Measurements from ENCODE around the gene INPPL1.
"Not testable (repeated sequence)": the region's sequence is repeated elsewhere in the genome, so short reads cannot be mapped to it uniquely, and the experiment has no call there.

Gene INPPL1

DNA sequence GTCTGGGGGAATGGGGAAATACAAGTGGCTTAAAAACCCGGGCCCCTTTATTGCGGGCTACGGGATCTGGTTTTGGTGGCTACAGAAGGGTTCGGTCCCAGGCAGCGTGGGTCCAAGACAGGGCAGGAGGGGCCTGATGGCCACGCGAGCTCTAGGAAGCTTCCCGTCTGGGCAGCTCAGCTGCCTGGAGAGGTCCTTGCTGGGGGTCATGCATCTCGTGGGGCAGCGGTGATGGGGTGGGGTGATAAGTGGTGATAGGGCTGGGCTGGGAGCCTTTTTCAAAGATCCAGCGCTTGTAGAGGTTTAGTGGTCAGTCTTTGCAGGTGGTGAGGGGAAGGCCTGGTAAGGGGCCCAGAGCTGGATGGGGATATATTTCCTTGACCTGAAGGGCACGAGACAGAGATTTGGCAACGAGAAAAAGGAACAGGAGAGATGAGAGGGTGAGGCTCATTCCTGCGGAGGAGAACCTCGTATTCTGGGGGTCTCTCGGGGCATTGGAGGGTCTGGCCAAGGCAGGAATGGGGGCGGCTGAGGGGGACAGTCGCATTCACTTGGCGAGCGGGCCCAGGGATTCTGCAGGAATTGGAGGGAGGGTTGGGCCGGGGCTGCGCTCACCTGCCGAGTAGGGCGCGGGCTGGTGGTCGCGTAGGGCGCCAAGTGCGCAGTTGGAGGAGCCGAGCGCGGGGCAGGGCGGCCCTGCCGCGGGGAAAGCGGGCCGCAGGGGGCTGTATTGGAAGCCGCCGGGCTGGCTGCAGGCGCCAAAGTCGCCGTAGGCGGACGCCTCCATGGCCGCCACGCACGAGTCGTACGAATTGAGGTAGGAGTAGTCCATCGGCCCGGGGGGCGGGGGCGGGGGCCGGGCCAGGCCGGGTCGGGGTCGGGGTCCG is 18.8 kb downstream of the INPPL1 start:
- in situ Hi-C loops (cut with MboI; ENCODE audit: low sequenced_read_pairs): no loop called here

DNA sequence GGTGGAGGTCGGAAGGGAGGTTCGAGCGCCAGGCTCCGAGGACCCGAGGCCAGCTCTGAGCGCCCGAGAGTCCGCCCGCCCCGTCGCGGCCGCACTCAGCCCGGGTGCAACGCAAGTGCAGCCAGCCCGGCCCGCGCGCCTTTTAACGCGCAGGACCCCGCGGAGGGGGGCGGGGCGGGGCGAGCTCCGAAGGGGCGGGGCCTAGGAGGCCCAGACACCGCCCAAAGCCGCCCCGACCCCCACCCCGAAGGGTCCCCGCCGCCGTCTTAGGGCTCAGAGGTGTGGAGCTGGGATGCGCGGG is 19.4 kb downstream of the INPPL1 start, which contains the start of gene PHOX2A:
TSS of gene PHOX2A (minus strand) at position 117 of the 301 bp plus-strand sequence. CDS start 172 bp downstream, outside the sequence.
- in situ Hi-C loops (cut with MboI; ENCODE audit: low sequenced_read_pairs): no loop called here

DNA sequence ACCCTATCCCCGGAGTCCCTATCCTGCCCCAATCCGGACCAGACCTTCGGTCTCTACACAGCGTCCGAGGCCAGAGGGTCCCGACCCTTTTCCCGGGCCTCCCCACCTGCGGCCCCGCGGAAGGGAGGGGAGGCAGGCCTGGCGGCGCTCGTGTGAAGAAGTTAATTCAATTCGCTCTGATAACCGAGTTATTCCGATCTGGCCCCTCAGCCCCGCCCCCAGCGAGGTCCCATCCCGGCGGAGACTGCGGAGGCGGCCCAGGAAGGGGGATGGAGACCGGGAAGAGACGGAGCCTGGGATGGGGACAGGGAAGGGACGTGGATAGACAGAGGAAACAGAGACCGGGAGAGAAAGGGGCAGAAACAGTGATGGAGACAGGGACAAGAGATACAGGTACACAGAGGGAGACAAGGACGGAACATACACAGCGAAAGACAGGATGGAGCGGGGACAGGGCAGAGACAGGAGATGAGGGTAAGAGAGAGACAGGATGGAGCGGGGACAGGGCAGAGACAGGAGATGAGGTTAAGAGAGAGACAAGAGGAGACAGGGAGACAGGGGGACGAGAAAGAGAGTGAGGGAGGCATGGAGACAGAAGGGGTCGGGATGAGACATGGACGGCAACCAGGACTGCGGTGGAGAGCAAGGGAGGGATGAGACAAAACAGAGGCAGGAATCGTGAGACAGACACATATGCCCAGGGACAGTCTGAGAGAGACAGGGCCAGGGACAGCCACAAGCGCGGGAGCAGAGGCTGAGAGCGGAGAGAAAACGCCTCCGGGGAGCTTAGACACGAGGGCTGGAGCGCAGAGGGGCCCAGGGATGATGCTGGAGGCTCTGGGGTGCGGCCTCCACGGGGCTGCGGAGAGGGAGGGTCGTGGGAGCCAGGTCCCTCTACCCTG is 20.0 kb downstream of the INPPL1 start:
- in situ Hi-C loops (cut with MboI; ENCODE audit: low sequenced_read_pairs): no loop called here

DNA sequence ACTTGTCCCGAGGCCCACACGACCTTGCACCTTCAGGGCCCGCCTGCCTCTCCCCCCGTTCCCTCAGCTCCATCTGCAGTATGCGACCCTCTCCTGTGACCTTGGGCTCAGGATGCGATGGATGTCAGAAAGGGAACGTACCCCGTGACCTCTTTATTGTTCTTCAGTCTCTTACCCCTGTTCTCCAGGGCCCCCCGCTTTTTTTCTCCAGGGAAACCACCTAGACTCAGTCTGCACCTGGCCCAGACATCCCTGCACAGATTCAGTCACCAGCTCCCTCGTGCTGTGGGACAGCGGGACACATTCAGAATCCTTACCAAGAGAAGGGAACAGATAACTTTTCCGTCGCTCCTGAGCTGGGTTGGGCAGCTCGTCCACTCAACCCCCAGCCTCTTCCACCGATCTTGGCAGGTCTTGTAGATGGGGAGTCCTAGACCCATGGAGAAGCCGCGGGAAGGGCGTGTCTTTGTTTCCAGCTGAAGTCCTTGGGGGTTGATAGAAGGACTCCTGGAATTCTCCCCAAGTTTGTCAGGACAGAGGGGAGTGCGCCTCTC is 20.8 kb downstream of the INPPL1 start:
- in situ Hi-C loops (cut with MboI; ENCODE audit: low sequenced_read_pairs): no loop called here

DNA sequence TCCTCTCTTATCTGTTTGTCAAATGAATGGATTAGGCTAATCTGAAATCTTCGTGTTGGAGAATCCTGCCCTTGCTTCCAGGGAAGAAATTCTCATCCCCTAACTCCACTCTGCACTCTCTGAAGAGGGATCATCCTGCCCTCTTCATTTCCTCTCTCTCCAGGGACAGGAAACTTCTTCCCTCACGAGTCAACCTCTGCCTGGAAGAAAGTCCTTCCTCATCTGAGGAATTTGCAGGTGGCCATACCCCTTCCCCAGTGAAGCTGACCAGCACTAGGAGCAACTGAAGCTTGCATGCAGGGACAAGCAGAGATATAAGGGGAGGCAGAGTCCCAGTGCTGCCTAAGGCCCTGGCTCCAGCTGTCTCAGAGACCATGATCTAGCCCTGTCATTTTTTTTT is 23.0 kb downstream of the INPPL1 start:
- in situ Hi-C loops (cut with MboI; ENCODE audit: low sequenced_read_pairs): no loop called here

DNA sequence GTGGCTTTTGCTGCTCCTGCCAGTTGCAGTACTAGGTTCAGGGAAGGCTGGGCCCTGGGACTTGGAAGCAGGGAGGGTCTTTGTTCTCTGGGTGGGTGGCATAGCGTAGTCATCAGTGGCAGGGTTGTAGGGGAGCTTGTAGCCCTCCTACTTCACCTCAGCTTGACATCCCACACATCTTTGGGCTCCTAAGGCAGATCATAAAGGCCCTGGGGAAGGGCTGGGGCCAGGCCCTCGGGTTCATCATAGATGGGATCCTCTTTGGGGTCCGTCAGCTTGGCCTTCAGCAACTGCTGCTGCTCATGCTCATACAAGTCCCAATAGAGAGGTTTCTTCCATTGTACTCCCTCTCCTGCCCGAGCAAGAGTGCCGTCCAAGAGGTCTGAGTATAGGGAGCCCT is 25.4 kb downstream of the INPPL1 start:
- in situ Hi-C loops (cut with MboI; ENCODE audit: low sequenced_read_pairs): no loop called here

DNA sequence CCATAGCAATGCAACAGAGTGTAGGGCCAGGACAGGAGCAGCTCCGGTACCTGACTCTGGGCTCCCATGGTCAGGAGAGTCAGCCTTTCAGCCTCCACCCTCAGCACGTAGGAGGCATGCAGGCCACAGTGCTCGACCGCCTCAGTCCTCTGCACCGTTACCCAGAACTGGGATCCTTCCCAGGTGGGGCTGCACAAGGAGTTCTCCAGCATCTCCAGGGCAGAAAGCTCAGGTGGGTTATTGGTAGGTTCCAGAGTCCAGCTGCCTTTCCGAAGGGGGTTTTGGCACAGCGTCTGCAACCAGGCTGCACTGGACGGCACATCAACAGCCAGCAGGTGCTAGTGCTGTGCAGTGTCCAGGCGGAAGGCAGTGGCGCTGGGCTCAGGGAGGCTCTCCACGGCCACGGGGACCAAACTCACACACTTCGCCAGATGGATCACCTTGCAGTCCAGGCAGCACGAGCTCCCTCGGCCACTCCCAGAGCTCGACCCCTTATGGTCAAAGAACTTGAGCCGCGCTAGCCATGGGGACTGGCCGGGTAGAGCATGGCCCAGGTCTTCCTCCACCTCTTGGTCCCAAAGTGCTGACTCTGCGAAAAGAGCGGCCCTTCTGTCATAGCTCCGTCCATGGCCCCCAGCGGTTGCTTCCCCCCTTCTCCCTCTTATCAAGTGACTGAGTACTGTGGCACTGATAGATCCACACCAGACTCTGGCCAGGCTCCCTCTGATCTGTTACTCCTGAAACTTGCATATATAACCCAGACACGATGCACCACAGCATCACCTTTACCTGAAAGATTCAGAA is 26.3 kb downstream of the INPPL1 start:
- in situ Hi-C loops (cut with MboI; ENCODE audit: low sequenced_read_pairs): no loop called here

DNA sequence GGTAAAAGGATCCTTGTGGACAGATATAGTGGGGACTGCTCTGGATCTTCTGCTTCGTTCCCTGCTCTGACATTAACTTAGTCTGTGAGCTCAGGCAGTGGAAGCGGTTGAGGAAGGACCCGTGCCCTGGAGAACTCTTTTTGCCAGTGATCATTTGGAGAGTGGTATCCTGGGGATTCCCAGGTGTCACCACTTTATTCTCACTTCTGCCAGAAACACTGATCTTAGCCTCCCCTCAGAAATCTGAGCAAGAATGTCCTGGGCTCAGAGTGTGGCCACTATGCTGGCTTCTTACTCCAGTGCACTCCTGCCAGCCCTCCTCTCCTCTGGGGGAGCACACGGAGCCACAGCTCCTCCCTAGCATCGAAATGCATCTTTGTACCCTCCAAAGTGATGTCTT is 27.0 kb downstream of the INPPL1 start:
- in situ Hi-C loops (cut with MboI; ENCODE audit: low sequenced_read_pairs): no loop called here

DNA sequence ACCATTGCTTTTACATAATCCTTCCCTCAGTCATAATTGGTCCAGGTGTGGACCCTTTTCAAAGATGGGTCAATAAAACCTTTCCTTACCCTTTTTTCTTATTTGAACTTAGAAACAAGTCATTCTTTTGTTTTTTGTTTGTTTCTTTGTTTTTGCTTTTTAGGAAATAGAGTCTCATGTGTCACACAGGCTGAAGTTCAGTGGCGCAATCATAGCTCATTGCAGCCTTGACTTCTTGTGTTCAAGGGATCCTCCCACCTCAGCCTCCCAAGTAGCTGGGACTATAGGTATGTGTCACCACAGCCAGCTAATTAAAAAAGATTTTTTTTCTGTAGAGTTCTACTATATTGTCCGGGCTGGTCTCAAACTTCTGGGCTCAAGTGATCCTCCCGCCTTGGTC is 28.8 kb downstream of the INPPL1 start:
- in situ Hi-C loops (cut with MboI; ENCODE audit: low sequenced_read_pairs): no loop called here

DNA sequence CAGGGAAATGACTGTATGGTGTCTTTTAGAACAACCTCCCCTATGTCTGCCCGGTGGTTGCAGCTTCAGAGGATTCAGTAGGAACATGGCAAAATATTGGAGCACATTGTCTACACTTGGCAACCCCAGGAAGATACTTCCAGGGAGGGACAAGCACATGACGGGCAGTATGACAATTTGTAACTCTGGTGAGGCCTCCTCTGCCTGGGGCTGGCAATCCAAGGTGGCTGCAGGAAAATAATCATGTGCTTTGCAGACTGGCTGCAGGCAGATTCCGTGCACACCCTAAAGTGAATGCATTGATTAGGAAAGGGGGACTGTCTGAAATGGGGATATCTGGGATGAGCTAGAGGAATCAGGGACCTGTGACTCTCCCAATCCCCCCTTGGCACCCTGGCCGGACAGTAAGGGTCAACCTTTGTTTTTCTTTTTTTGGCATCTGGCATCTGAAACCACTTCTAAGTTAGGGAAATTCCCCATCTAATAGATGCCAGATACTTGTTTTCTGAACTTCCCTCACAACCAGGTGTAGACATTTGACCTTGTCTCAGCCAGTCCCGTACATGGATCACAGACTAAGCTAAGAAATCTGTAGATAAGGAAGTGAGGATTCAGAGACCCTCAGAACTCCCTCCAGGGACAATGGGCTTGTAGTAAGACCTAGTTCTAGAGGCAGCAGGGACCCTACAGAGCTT is 29.9 kb downstream of the INPPL1 start:
- in situ Hi-C loops (cut with MboI; ENCODE audit: low sequenced_read_pairs): no loop called here

DNA sequence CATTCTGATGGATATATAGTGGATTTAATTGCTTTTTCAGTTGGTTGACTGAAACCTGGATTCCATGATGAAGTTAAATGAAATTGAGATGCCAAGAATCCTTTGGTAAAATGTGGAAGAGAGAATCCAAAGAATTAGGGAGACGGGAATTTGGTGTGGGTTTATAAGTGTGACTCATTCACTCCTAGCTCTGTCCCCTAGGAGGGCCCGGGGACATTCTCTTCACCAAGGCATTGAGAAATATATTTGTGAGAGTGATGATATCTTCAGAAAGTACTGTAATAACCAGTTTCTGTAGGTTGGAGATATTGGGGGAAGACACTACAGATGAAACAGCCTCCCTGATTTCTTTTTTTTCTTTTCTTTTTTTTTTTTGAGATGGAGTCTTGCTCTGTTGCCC is 33.0 kb downstream of the INPPL1 start:
- in situ Hi-C loops (cut with MboI; ENCODE audit: low sequenced_read_pairs): no loop called here

DNA sequence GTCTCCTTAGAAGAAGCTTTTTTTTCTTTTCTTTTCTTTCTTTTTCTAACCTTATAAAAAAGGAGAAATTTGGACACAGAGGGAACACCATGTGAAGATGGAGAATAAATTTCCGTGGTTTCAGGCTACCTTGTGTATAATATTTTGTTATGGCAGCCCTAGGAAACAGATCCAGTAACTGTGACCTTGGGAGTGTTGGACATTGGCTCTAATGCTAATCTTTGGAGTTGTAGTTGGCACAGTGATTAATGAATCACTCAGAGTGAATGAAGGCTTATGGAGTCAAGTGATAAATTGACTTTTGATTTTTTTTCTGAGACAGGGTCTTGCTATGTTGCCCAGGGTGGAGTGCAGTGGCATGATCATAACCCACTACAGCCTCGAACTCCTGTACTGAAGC is 34.9 kb downstream of the INPPL1 start:
- in situ Hi-C loops (cut with MboI; ENCODE audit: low sequenced_read_pairs): no loop called here

DNA sequence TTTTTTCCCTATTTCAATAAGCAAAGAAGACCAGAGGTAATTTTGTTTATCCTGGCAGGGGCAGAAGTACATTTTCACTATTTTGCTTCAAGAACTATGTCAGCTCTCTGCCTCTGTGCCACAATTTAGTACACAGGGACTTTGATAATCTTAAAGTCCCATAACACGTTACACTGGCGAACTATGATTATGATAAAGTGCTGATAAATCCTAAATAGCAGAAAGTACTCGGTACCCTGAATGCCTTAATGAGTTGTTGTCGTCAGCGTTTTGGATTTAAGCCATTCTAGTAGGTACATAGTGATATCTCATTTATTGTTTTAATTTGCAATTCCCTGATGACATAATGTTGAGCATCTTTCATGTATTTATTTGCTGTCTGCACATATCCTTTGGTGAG is 36.0 kb downstream of the INPPL1 start:
- in situ Hi-C loops (cut with MboI; ENCODE audit: low sequenced_read_pairs): no loop called here

DNA sequence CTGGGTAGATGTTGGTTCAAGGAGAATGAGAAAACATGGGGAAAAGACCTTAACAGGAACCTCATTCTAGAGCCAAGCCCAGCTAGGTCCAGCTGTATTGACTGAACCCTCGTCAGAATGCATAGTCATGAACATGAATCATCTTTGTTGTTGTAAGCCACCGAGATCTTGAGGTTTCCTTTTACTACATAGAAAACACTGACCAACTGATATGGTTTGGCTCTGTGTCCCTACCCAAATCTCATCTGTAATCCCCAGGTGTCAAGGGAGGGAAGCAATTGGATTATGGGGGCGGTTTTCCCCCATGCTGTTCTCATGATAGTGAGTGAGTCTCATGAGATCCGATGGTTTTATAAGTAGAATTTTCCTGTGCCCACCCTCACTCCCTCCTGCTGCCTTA is 38.8 kb downstream of the INPPL1 start:
- in situ Hi-C loops (cut with MboI; ENCODE audit: low sequenced_read_pairs): no loop called here

DNA sequence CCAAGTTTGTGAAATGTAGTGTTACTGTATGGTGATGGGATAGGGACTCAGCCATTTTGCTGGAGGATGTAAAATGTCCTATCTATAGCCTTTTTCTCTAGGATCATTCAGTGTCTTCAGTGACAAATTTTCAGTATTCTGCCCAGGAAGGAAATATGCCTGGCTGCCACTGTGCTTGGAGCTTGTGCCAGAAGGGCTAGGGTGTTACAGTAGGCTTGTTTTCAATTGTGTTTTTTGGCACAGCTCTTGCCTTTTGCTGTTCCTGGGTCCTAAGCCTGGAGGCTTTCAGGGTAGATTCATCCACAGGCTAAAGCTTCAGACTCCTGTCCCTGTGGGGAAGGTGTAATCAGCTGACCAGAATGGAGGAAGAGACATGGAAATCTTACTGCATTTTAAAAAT is 41.4 kb downstream of the INPPL1 start:
- in situ Hi-C loops (cut with MboI; ENCODE audit: low sequenced_read_pairs): no loop called here

DNA sequence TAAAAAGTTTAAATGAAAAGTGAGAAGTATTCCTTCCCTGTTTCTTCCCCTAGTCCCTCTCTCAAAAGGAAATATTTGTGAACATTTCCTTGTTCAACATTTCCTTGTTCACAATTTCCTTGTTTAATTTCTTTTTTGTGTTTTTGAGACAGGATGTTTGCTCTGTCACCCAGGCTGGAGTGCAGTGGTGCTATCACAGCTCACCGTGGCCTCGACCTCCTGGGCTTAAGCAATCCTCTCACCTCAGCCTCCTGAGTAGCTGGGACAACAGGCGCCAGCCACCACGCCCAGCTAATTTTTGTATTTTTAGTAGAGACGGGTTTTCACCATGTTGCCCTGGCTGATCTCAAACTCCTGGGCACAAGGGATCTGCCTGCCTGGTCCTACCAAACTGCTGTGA is 42.4 kb downstream of the INPPL1 start:
- in situ Hi-C loops (cut with MboI; ENCODE audit: low sequenced_read_pairs): not testable (repeated sequence)

DNA sequence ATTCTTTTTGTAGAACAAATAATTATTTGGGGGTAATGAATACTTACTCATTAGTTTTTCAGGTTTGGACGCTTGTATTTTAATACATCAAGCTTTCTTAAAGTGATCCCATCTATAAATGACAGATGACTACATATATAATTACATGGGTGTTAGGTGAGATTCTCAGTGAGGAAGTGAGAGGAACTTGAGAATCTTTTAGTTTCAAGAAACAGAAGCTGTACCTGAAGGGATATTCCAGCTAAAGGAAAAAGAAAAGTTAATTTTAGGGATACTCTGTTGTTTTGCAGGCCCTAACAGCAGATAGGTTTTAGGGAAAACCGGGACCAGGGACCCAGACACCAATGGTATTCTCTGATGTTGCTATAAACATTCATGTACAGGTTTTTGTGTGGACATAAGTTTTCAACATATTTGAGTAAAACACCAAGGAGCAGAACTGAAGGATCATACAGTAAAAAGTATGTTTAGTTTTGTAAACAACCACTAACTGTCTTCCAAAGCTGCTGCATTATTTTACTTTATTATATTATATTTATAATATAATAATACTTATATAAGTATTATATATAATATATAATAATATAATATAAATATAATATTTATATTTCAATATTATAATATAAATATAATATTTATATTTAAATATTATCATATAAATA is 43.5 kb downstream of the INPPL1 start:
- in situ Hi-C loops (cut with MboI; ENCODE audit: low sequenced_read_pairs): no loop called here

DNA sequence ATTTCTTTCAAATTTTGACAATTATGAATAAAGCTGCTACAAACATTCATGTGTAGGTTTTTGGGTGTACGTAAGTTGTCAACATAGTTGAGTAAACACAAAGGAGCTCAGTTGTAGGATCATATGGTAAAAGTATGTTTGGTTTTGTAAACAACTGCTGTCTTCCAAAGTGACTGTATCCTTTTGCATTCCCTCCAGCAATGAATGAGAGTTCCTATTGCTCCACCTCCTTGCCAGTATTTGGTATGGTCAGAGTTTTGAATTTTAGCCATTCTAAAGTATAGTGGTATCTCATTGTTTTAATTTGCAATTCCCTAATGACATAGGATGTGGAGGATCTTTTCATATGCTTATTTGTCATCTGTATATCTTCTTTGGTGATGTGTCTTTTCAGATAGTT is 47.4 kb downstream of the INPPL1 start:
- in situ Hi-C loops (cut with MboI; ENCODE audit: low sequenced_read_pairs): no loop called here

DNA sequence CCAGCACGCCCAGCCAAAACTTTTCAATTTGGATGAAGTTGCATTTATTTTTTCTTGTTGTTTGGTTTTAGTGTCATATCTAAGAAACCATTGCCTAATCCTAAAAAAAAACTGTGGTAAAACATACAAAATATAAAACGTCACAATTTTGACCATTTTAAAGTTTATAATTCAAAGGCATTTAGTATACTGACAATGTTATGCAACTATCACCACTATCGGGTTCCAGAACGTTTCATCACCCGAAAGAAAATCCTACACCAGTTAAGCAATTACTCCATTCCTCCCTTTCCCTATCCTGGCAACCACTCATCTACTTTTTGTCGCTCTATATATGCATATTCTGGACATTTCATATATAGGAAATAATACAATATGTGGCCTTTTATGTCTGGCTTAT is 49.9 kb downstream of the INPPL1 start:
- in situ Hi-C loops (cut with MboI; ENCODE audit: low sequenced_read_pairs): no loop called here

DNA sequence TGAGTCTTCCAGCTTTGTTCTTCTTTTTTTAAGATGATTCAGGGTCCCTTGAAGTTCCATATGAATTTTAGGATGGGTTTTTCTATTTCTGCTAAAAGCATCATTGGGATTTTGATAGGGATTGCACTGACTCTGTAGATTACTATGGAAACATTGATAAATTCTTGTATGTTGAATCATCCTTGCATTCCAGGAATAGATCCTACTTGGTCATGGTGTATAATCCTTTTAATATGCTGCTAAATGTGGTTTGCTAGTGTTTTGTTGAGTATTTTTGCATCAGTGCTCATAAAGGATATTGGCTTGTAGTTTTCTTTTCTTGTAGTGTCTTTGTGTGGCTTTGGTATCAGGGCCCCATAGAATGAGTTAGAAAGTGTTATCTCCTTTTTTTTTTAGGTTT is 54.3 kb downstream of the INPPL1 start:
- in situ Hi-C loops (cut with MboI; ENCODE audit: low sequenced_read_pairs): no loop called here
